ENCODE results near the gene ACP7.

- no peak for TF ChIP-seq CTCF (IDR thresholded peaks at IDR 0.05; ENCODE audit: low read length)
- TF ChIP-seq EZH2 (IDR thresholded peaks at IDR 0.05; ENCODE audit: borderline replicate concordance, low read length) = no peak
These were observed at the start of gene ACP7 for GRCh38 chr19:39083983-39084731.

Measured in OCI-LY1 (cell line).